HG02678 (cell line): ENCODE measurements around the gene SMG6.

Source experiments
- ATAC-seq: cut with Tn5 transposase; IDR thresholded peaks from one replicate; pipeline ENCODE4 v1.9.1; 2021; ENCODE audit warnings: mild to moderate bottlenecking, moderate library complexity; ENCODE audit not compliant: unreplicated experiment

The SMG6 gene

GRCh38 chr17:2110436-2110835, 193.1 kb downstream of the SMG6 start:
- no peak for ATAC-seq

GRCh38 chr17:2108170-2108569, 195.4 kb downstream of the SMG6 start:
- no peak for ATAC-seq

GRCh38 chr17:2107506-2107905, 196.1 kb downstream of the SMG6 start:
- ATAC-seq, result no peak

- no peak for ATAC-seq
These were observed 196.5 kb downstream of the SMG6 start for GRCh38 chr17:2107050-2107449.

- ATAC-seq, result no peak
These were observed 197.2 kb downstream of the SMG6 start for GRCh38 chr17:2106308-2106955.

GRCh38 chr17:2105663-2106062, 197.9 kb downstream of the SMG6 start:
- no peak for ATAC-seq

GRCh38 chr17:2102931-2103809, 200.4 kb downstream of the SMG6 start:
- no peak for ATAC-seq

GRCh38 chr17:2101448-2102257, 201.9 kb downstream of the SMG6 start:
- no peak for ATAC-seq

GRCh38 chr17:2095536-2095910, 208.1 kb downstream of the SMG6 start:
- no peak for ATAC-seq

- no peak for ATAC-seq
These were observed 208.6 kb downstream of the SMG6 start for GRCh38 chr17:2094891-2095535.

GRCh38 chr17:2093349-2093748, 210.2 kb downstream of the SMG6 start:
- no peak for ATAC-seq

GRCh38 chr17:2092253-2092652, 211.3 kb downstream of the SMG6 start:
- ATAC-seq, result no peak

GRCh38 chr17:2090804-2091534, 212.6 kb downstream of the SMG6 start:
- no peak for ATAC-seq

- no peak for ATAC-seq
These were observed 213.4 kb downstream of the SMG6 start for GRCh38 chr17:2090210-2090641.

- peak; percentile 24 for ATAC-seq
These were observed 214.6 kb downstream of the SMG6 start for GRCh38 chr17:2089021-2089422.

- ATAC-seq, result peak; percentile 50
These were observed 215.9 kb downstream of the SMG6 start for GRCh38 chr17:2087597-2088211.

- no peak for ATAC-seq
These were observed 217.3 kb downstream of the SMG6 start for GRCh38 chr17:2086306-2086705.

- no peak for ATAC-seq
These were observed 218.0 kb downstream of the SMG6 start for GRCh38 chr17:2085648-2085949.

- no peak for ATAC-seq
These were observed 218.6 kb downstream of the SMG6 start for GRCh38 chr17:2084766-2085647.
